HCT116 (cell line): ENCODE measurements around the gene FAM78B. TPM values are rescaled to one million over a fixed set of nuclear protein-coding genes. Genes with fewer than 3 reads are reported as not detected.

ENCODE experiments used
- ATAC-seq: fragments of 200-7000 bp; cut with Tn5 transposase; 2 replicates; pipeline ENCODE4 v1.9.1; 2020; ENCODE audit warnings: mild to moderate bottlenecking, moderate library complexity
- BruUV-seq: library from RNA; stranded (reverse); fragments of 400-500 nt; replicated peaks from 2 replicates; lab custom pipeline; 2021; lab: Mats Ljungman, UMichigan
- CTCF ChIA-PET: fragments of 300-600 bp; sonication (Branson Sonifier 250); formaldehyde crosslinking; loops from one replicate; lab custom pipeline; 2021; ENCODE audit warnings: antibody characterized with exemption; lab: Charles Lee
- POLR2A ChIA-PET: fragments of 300-600, 350-600 bp; sonication (Branson Sonifier 250); formaldehyde crosslinking; loops from one replicate; lab custom pipeline; 2021; ENCODE audit warnings: antibody characterized with exemption; lab: Charles Lee
- RAD21 ChIA-PET, 2 experiments: fragments of 300-600 bp; sonication (Branson Sonifier 250); formaldehyde crosslinking; loops; one replicate each; lab custom pipeline; 2023; ENCODE audit warnings: low total read pairs in 2 of 2; ENCODE audit not compliant: uncharacterized antibody in 2 of 2, unreplicated experiment in 2 of 2, low non-redundant PET in 1 of 2; lab: Charles Lee
- DNase-seq: peaks from one replicate; pipeline ENCODE4 v3.0.0-alpha.2; 2010; ENCODE audit warnings: low read depth, low spot score
- H2AFZ ChIP-seq: fragments of 200-600 bp; shearing (Covaris generic), sonication (generic); 2 replicates; pipeline ENCODE4 v1.6.1; 2017; ENCODE audit warnings: low read depth, mixed run types, mixed read lengths, antibody characterized with exemption, low read length; ENCODE audit not compliant: poor library complexity, severe bottlenecking
- H3K27ac ChIP-seq: 2 replicates; pipeline ENCODE4 v1.5.1; 2012; ENCODE audit warnings: low read depth, low read length
- H3K27me3 ChIP-seq: fragments of 200-600 bp; sonication (generic); 2 replicates; pipeline ENCODE4 v1.6.1; 2016; ENCODE audit warnings: mixed run types, low read length, mixed read lengths; ENCODE audit not compliant: insufficient read depth
- H3K36me3 ChIP-seq, 2 experiments: fragments of 200-500 bp in 1 of 2; fragments of 200-600 bp in 1 of 2; sonication (Bioruptor generic) in 1 of 2; sonication (generic) in 1 of 2; 2 replicates each; pipeline versions ENCODE4 v1.5.1 to v1.6.1; 2014 to 2016; ENCODE audit warnings: low read length in 2 of 2, inconsistent platforms in 1 of 2, mixed read lengths in 1 of 2, mixed run types in 1 of 2; ENCODE audit not compliant: insufficient read depth in 2 of 2, control insufficient read depth in 1 of 2
- H3K4me1 ChIP-seq, 2 experiments: fragments of 200-600 bp in 1 of 2; sonication (generic) in 1 of 2; 2 replicates each; pipeline versions ENCODE4 v1.5.1 to v1.6.1; 2012 to 2017; ENCODE audit warnings: low read length in 2 of 2, inconsistent platforms in 1 of 2, mild to moderate bottlenecking in 1 of 2, mixed read lengths in 1 of 2, mixed run types in 1 of 2, moderate library complexity in 1 of 2; ENCODE audit not compliant: insufficient read depth in 2 of 2, control insufficient read depth in 1 of 2
- H3K4me2 ChIP-seq: fragments of 200-600 bp; sonication (generic); 2 replicates; pipeline ENCODE4 v1.6.1; 2017; ENCODE audit warnings: mixed run types, low read length, mixed read lengths
- H3K4me3 ChIP-seq, 2 experiments: fragments of 200-600 bp in 1 of 2; sonication (generic) in 1 of 2; replicated peaks in 1 of 2; 2 replicates each; pipeline ENCODE4 v1.5.1; 2011 to 2016; ENCODE audit warnings: low read length in 2 of 2, control low read depth in 1 of 2, low read depth in 1 of 2, mild to moderate bottlenecking in 1 of 2, mixed read lengths in 1 of 2, mixed run types in 1 of 2
- H3K79me2 ChIP-seq: fragments of 200-600 bp; sonication (generic); 2 replicates; pipeline ENCODE4 v1.6.1; 2017; ENCODE audit warnings: mild to moderate bottlenecking, mixed run types, low read length, moderate library complexity, mixed read lengths; ENCODE audit not compliant: insufficient read depth
- H3K9ac ChIP-seq: fragments of 200-600 bp; sonication (generic); 2 replicates; pipeline ENCODE4 v1.6.1; 2016; ENCODE audit warnings: low read length, mixed read lengths
- H3K9me2 ChIP-seq: fragments of 200-600 bp; sonication (generic), shearing (Covaris generic); 2 replicates; pipeline ENCODE4 v1.6.1; 2017; ENCODE audit warnings: mixed run types, mild to moderate bottlenecking, moderate library complexity; ENCODE audit not compliant: insufficient read depth
- H3K9me3 ChIP-seq, 2 experiments: fragments of 200-500 bp in 1 of 2; fragments of 200-600 bp in 1 of 2; sonication (Bioruptor generic) in 1 of 2; sonication (generic) in 1 of 2; 2 replicates each; pipeline ENCODE4 v1.6.1; 2014 to 2017; ENCODE audit warnings: low read length in 2 of 2, mixed read lengths in 2 of 2, inconsistent platforms in 1 of 2, low read depth in 1 of 2, mild to moderate bottlenecking in 1 of 2, mixed run types in 1 of 2, moderate library complexity in 1 of 2; ENCODE audit not compliant: control insufficient read depth in 1 of 2, insufficient read depth in 1 of 2
- H4K20me1 ChIP-seq: fragments of 200-600 bp; sonication (generic), shearing (Covaris generic); 2 replicates; pipeline ENCODE4 v1.6.1; 2017; ENCODE audit warnings: mixed run types, mild to moderate bottlenecking, moderate library complexity; ENCODE audit not compliant: insufficient read depth
- CEBPB ChIP-seq: IDR thresholded peaks from 2 replicates; pipeline ENCODE4 v1.6.1; 2012; ENCODE audit warnings: low read depth
- EGR1 ChIP-seq: IDR thresholded peaks from 2 replicates; pipeline ENCODE4 v1.6.1; 2012; ENCODE audit warnings: low read depth
- ELF1 ChIP-seq: IDR thresholded peaks from 2 replicates; pipeline ENCODE4 v1.6.1; 2012; ENCODE audit warnings: low read depth, borderline replicate concordance
- EZH2 ChIP-seq: fragments of 200-600 bp; sonication (generic); IDR thresholded peaks from 2 replicates; pipeline ENCODE4 v1.6.1; 2017; ENCODE audit warnings: antibody characterized with exemption, mixed run types
- EZH2phosphoT487 ChIP-seq: fragments of 200-600 bp; IDR thresholded peaks from 2 replicates; pipeline ENCODE4 v1.6.1; 2018; ENCODE audit warnings: antibody characterized with exemption, borderline replicate concordance
- FOSL1 ChIP-seq: IDR thresholded peaks from 2 replicates; pipeline ENCODE4 v1.6.1; 2012; ENCODE audit warnings: low read depth
- JUND ChIP-seq: IDR thresholded peaks from 2 replicates; pipeline ENCODE4 v1.6.1; 2012
- POLR2A ChIP-seq: IDR thresholded peaks from 2 replicates; pipeline ENCODE4 v1.7.0; 2011; ENCODE audit warnings: borderline replicate concordance; ENCODE audit not compliant: insufficient read depth, insufficient read length; ENCODE audit errors: extremely low read depth
- POLR2AphosphoS5 ChIP-seq: IDR thresholded peaks from 2 replicates; pipeline ENCODE4 v1.6.1; 2011; ENCODE audit warnings: mild to moderate bottlenecking, low read depth, low read length, moderate library complexity
- SIN3A ChIP-seq: IDR thresholded peaks from 2 replicates; pipeline ENCODE4 v1.6.1; 2012; ENCODE audit warnings: low read depth
- SP1 ChIP-seq: IDR thresholded peaks from 2 replicates; pipeline ENCODE4 v1.6.1; 2012; ENCODE audit warnings: low read depth
- SRF ChIP-seq: IDR thresholded peaks from 2 replicates; pipeline ENCODE4 v1.6.1; 2012; ENCODE audit warnings: low read depth
- TCF7L2 ChIP-seq: IDR thresholded peaks from 2 replicates; pipeline ENCODE4 v1.7.0; 2011; ENCODE audit warnings: borderline replicate concordance, inconsistent platforms; ENCODE audit not compliant: insufficient read depth, insufficient read length; ENCODE audit errors: extremely low read depth
- YY1 ChIP-seq: IDR thresholded peaks from 2 replicates; pipeline ENCODE4 v1.6.1; 2011; ENCODE audit warnings: low read length, low read depth, moderate library complexity, mild to moderate bottlenecking; ENCODE audit not compliant: insufficient replicate concordance; ENCODE audit errors: extremely low read depth
- ZNF274 ChIP-seq: fragments of 200-500 bp; sonication (Bioruptor generic); IDR thresholded peaks from 2 replicates; pipeline ENCODE4 v1.6.1; 2014; ENCODE audit warnings: mild to moderate bottlenecking, low read depth, low read length, inconsistent platforms
- intact Hi-C: fragments of 100-400 bp; cut with micrococcal nuclease; formaldehyde crosslinking; loops from 2 replicates; pipeline ENCODE4 v1.10.0; 2022
- total RNA-seq: library from RNA; stranded (reverse); gene quantifications from one replicate; pipeline ENCODE4 v1.2.1, GENCODE V29; 2021; ENCODE audit not compliant: unreplicated experiment

Gene FAM78B
- total RNA-seq, 1 experiment from 2014 or later: 1.4 TPM

GRCh38 chr1:166165661-166166328, 1.0 kb downstream of the FAM78B start:
- no peak for ATAC-seq
- no TSS peak for BruUV-seq
- Histone ChIP-seq H3K9me3 (no peaks in the 10 kb centered on the region), H3K4me2 (peak overlapping the region; percentile 12; the same call in 1 of the 2 replicates), H3K27ac (no peak overlapping the region), H3K36me3 (no peaks in the 10 kb centered on the region), H3K9ac (no peak overlapping the region), H3K27me3 (0 out of 2 replicates have a peak, but pooled peaks cover 5% of the 10 kb centered on the region), H2AFZ (no peak overlapping the region), H4K20me1 (no peaks in the 10 kb centered on the region), H3K4me3 (no peak overlapping the region), H3K79me2 (no peaks in the 10 kb centered on the region), H3K4me1 (peaks cover 0 to 20% of the 10 kb centered on the region in 2 experiments; a peak in 3 of 4 replicates), H3K9me2 (no peaks in the 10 kb centered on the region)
- TF ChIP-seq ZNF274 (no peak), JUND (no peak), TCF7L2 (no peak), SIN3A (no peak), SRF (no peak), EZH2 (no peak), CEBPB (no peak), POLR2A (no peak), SP1 (no peak), EZH2phosphoT487 (no peak), ELF1 (no peak), EGR1 (no peak), POLR2AphosphoS5 (no peak), FOSL1 (no peak), YY1 (no peak)
- intact Hi-C loops: loop anchor here (5.0 kb wide), 1 partner anchor 533 kb away; the partner anchor contains the start of gene MGST3
- ChIA-PET POLR2A (no interaction called here), CTCF (no interaction called here), RAD21 (no interaction called here)
- no peak for DNase-seq
